Smooth muscle cell (in vitro differentiated cells): Measurements from ENCODE around the gene TEDC1. TPM values are rescaled to one million over a fixed set of nuclear protein-coding genes. Genes with fewer than 3 reads are reported as not detected.

Experiments
- DNase-seq: peaks from one replicate; lab custom pipeline; 2025; ENCODE audit not compliant: unreplicated experiment; lab: John Stamatoyannopoulos, UW
- H2AFZ ChIP-seq: fragments of 200-600 bp; sonication (generic); 2 replicates; pipeline ENCODE4 v1.6.0; 2016; ENCODE audit warnings: antibody characterized with exemption, low read depth, mild to moderate bottlenecking
- H3F3A ChIP-seq: fragments of 200-600 bp; sonication (generic); 2 replicates; pipeline ENCODE4 v1.6.0; 2017; ENCODE audit warnings: antibody characterized with exemption, low read depth
- H3K27ac ChIP-seq: fragments of 200-600 bp; sonication (generic); 2 replicates; pipeline ENCODE4 v1.5.1; 2016; ENCODE audit warnings: low read depth, mild to moderate bottlenecking
- H3K27me3 ChIP-seq: fragments of 200-600 bp; sonication (generic); 2 replicates; pipeline ENCODE4 v1.6.1; 2016; ENCODE audit warnings: low read depth, mild to moderate bottlenecking
- H3K36me3 ChIP-seq: fragments of 200-600 bp; sonication (generic); 2 replicates; pipeline ENCODE4 v1.5.1; 2016; ENCODE audit warnings: low read depth
- H3K4me1 ChIP-seq: fragments of 200-600 bp; sonication (generic); 2 replicates; pipeline ENCODE4 v1.5.1; 2016; ENCODE audit warnings: low read depth
- H3K4me2 ChIP-seq: fragments of 200-600 bp; sonication (generic); 2 replicates; pipeline ENCODE4 v1.6.0; 2016; ENCODE audit warnings: mild to moderate bottlenecking
- H3K4me3 ChIP-seq: fragments of 200-600 bp; sonication (generic); 2 replicates; pipeline ENCODE4 v1.5.1; 2016; ENCODE audit warnings: mild to moderate bottlenecking
- H3K79me2 ChIP-seq: fragments of 200-600 bp; sonication (generic); 2 replicates; pipeline ENCODE4 v1.6.0; 2016; ENCODE audit warnings: low read depth, mild to moderate bottlenecking
- H3K9ac ChIP-seq: fragments of 200-600 bp; sonication (generic); 2 replicates; pipeline ENCODE4 v1.6.0; 2016; ENCODE audit warnings: low read depth
- H3K9me3 ChIP-seq: fragments of 200-600 bp; sonication (generic); replicated peaks from 2 replicates; pipeline ENCODE4 v1.5.1; 2016; ENCODE audit warnings: low read depth
- H4K20me1 ChIP-seq: fragments of 200-600 bp; sonication (generic); 2 replicates; pipeline ENCODE4 v1.6.0; 2016; ENCODE audit warnings: low read depth
- WGBS: methylation state at CpG from one replicate; pipeline ENCODE4 v1.1.7; 2016; ENCODE audit warnings: low lambda C conversion rate; 5-methylcytosine and 5-hydroxymethylcytosine counted together
- polyA plus RNA-seq: library from polyadenylated mRNA; unstranded; fragments of >200 nt; fragmentation: Nextera tagmentation; extraction: Ambion mirVana; gene quantifications from 2 replicates; pipeline ENCODE4 v1.2.1, GENCODE V29; 2016
- total RNA-seq: library from RNA; depleted of rRNA; stranded (reverse); fragments of >200 nt; gene quantifications from 2 replicates; pipeline ENCODE4 v1.2.3, GENCODE V29; 2014
- TF ChIP-seq, protein P1 (sequence below): fragments of 200-600 bp; sonication (generic); IDR thresholded peaks from 2 replicates; pipeline ENCODE4 v1.5.1; 2017; ENCODE audit warnings: borderline replicate concordance, mild to moderate bottlenecking, antibody characterized with exemption; ENCODE audit not compliant: insufficient read depth, poor library complexity, severe bottlenecking

The TEDC1 gene
- total and polyA plus RNA-seq, 2 experiments from 2014 or later: 3.8 to 8.2 TPM

DNA sequence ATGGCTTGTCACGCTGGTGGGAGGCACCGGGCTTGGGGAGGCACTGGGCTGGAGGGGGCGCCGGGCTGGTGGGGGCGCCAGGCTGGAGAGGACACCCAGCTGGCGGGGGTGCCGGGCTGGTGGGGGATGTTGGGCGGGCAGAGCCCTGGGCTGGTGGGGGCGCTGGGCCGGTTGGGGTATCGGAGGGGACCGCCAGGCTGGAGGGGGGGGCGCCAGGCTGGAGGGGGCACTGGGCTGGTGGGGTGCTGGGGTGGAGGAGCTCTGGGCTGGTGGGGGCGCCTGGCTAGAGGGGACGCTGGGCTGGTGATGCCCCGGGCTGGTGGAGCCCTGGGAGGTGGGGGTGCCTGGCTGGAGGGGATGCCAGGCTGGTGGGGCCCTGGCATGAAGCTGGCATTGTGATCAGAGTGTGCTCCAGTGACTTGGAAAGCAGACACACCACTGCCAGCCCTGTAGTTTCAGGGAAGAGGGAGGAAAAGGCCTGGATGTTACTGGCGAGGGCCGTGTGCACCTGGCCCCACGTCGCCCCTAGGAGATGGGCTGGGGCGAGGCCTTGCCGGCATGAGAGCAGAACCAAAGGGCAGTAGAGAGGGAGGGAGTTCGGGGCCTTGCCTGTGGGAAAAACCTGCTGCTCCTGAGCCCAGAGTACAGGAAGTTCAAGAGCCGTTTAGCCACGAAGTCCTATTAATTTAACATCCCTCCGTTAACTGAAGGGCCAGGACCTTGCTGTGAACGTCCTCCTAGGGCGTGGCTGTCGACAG lies 13.1 kb downstream of the TEDC1 start:
- no peaks in the 10 kb centered on the region for H3K9me3 ChIP-seq
- H3K79me2 ChIP-seq: no peaks in the 10 kb centered on the region
- H3K9ac ChIP-seq: no peak overlapping the region
- no peak overlapping the region for H3K4me2 ChIP-seq
- no peaks in the 10 kb centered on the region for H3K36me3 ChIP-seq
- H4K20me1 ChIP-seq: no peaks in the 10 kb centered on the region
- H3K27me3 ChIP-seq: no peaks in the 10 kb centered on the region
- 84% methylated on average over 18 of the region's 29 CpGs for WGBS
- TF ChIP-seq, protein P1, sequence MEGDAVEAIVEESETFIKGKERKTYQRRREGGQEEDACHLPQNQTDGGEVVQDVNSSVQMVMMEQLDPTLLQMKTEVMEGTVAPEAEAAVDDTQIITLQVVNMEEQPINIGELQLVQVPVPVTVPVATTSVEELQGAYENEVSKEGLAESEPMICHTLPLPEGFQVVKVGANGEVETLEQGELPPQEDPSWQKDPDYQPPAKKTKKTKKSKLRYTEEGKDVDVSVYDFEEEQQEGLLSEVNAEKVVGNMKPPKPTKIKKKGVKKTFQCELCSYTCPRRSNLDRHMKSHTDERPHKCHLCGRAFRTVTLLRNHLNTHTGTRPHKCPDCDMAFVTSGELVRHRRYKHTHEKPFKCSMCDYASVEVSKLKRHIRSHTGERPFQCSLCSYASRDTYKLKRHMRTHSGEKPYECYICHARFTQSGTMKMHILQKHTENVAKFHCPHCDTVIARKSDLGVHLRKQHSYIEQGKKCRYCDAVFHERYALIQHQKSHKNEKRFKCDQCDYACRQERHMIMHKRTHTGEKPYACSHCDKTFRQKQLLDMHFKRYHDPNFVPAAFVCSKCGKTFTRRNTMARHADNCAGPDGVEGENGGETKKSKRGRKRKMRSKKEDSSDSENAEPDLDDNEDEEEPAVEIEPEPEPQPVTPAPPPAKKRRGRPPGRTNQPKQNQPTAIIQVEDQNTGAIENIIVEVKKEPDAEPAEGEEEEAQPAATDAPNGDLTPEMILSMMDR: no peak
- no peaks in the 10 kb centered on the region for H3F3A ChIP-seq
- H3K27ac ChIP-seq: no peak overlapping the region
- no peak overlapping the region for H3K4me3 ChIP-seq
- no peaks in the 10 kb centered on the region for H3K4me1 ChIP-seq
- H2AFZ ChIP-seq: no peak overlapping the region
- DNase-seq: no peak

- 84% methylated on average over 16 of the region's 16 CpGs for WGBS
- H3F3A ChIP-seq: no peaks in the 10 kb centered on the region
- no peak overlapping the region for H3K27ac ChIP-seq
- H3K4me3 ChIP-seq: no peak overlapping the region
- no peak for DNase-seq
- no peak overlapping the region for H3K4me2 ChIP-seq
- no peaks in the 10 kb centered on the region for H3K79me2 ChIP-seq
- no peaks in the 10 kb centered on the region for H3K9me3 ChIP-seq
- no peak overlapping the region for H3K9ac ChIP-seq
- H3K4me1 ChIP-seq: no peaks in the 10 kb centered on the region
- H3K27me3 ChIP-seq: no peaks in the 10 kb centered on the region
- H2AFZ ChIP-seq: no peak overlapping the region
- H4K20me1 ChIP-seq: no peaks in the 10 kb centered on the region
- TF ChIP-seq, protein P1: no peak
- no peaks in the 10 kb centered on the region for H3K36me3 ChIP-seq
Observed at GRCh38 chr14:105505101-105505500, 14.1 kb downstream of the TEDC1 start.

DNA sequence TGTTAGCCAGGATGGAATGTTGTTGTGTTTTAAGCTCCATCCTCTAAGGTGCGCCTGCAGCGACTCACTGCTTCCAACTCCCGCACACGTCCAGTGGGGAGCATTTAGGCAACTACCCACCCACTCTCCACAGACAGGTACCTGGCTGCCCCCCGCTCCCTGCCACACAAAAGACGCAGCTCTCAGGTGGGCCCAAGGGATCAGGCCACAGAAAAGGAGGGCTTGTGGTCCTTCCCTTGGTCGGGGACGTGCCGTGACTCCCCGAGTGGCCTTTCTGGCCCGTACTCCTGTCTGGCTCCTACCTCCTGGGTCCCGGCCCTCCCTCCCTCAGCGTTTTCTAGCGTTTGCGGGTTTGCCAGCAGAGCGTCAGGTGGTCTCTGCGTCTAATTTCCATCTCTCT lies 16.2 kb downstream of the TEDC1 start:
- no peak overlapping the region for H3K4me2 ChIP-seq
- no peaks in the 10 kb centered on the region for H4K20me1 ChIP-seq
- no peak overlapping the region for H3K9ac ChIP-seq
- H3K36me3 ChIP-seq: no peaks in the 10 kb centered on the region
- H3K9me3 ChIP-seq: no peaks in the 10 kb centered on the region
- H3F3A ChIP-seq: no peaks in the 10 kb centered on the region
- 88% methylated on average over 17 of the region's 17 CpGs for WGBS
- H3K79me2 ChIP-seq: no peaks in the 10 kb centered on the region
- no peak overlapping the region for H2AFZ ChIP-seq
- TF ChIP-seq, protein P1: no peak
- DNase-seq: no peak
- H3K27me3 ChIP-seq: peaks cover 5% of the 10 kb centered on the region
- no peak overlapping the region for H3K27ac ChIP-seq
- no peak overlapping the region for H3K4me3 ChIP-seq
- no peaks in the 10 kb centered on the region for H3K4me1 ChIP-seq

DNA sequence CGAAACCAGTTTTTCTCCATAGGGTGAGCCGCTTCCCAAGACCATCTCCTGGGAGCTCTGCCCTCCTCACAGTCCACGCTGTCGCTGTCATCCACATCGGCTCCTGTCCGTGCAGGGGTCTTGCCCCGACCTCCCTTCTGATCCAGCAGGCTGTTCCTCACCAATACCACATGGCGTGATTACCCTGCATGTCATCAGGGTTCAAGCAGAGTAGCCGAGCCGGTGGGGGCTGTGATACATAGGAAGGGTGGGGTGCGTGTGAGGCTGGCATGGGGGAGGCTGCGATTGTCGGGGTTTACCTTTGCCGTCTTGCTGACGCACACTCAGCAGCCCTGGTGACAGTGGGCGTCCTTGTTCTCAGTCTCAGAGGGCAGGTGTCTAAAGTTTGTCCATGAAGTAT lies 17.0 kb downstream of the TEDC1 start:
- no peak overlapping the region for H2AFZ ChIP-seq
- H3K4me3 ChIP-seq: no peak overlapping the region
- no peak overlapping the region for H3K4me2 ChIP-seq
- DNase-seq: no peak
- H3K4me1 ChIP-seq: no peaks in the 10 kb centered on the region
- H3K9me3 ChIP-seq: no peaks in the 10 kb centered on the region
- no peak overlapping the region for H3K27ac ChIP-seq
- H3K36me3 ChIP-seq: no peaks in the 10 kb centered on the region
- H3K79me2 ChIP-seq: no peaks in the 10 kb centered on the region
- no peak overlapping the region for H3K9ac ChIP-seq
- WGBS: 89% methylated on average over 16 of the region's 16 CpGs
- H3K27me3 ChIP-seq: peaks cover 5% of the 10 kb centered on the region
- no peaks in the 10 kb centered on the region for H4K20me1 ChIP-seq
- TF ChIP-seq, protein P1: no peak
- H3F3A ChIP-seq: no peaks in the 10 kb centered on the region
